Psoas muscle (tissue), 8 donors: Measurements from ENCODE around the gene PPP1R3A. TPM values are rescaled to one million over a fixed set of nuclear protein-coding genes. Genes with fewer than 3 reads are reported as not detected.
A peak's percentile ranks its signal among the peaks of the same experiment; 100 is the strongest.

ENCODE experiments used
- ATAC-seq, 4 donors: fragments of 200-7000 bp; cut with Tn5 transposase; one replicate each; pipeline ENCODE4 v1.9.1; 2020; ENCODE audit warnings: moderate library complexity in 3 of 4, mild to moderate bottlenecking in 2 of 4
- DNase-seq, 2 donors: peaks; one replicate each; pipeline ENCODE4 v3.0.0-alpha.2; 2020
- H3K27ac ChIP-seq: fragments of 200-600 bp; one replicate; pipeline ENCODE4 v1.8.0; 2022
- H3K27me3 ChIP-seq, 3 donors: fragments of 200-600 bp in 1 of 3; one replicate each; pipeline versions ENCODE4 v1.6.1 to v1.8.0; 2013 to 2022; ENCODE audit warnings: low read length in 2 of 3, mild to moderate bottlenecking in 2 of 3, moderate library complexity in 1 of 3; ENCODE audit not compliant: insufficient read depth in 3 of 3
- H3K36me3 ChIP-seq, 2 donors: fragments of 200-600 bp in 1 of 2; one replicate each; pipeline versions ENCODE4 v1.6.1 to v1.8.0; 2013 to 2022; ENCODE audit warnings: low read depth in 1 of 2, mild to moderate bottlenecking in 1 of 2, moderate library complexity in 1 of 2; ENCODE audit not compliant: insufficient read depth in 1 of 2
- H3K4me1 ChIP-seq: fragments of 200-600 bp; one replicate; pipeline ENCODE4 v1.8.0; 2022
- H3K4me3 ChIP-seq: fragments of 200-600 bp; one replicate; pipeline ENCODE4 v1.8.0; 2022; ENCODE audit warnings: mild to moderate bottlenecking
- H3K9me3 ChIP-seq: fragments of 200-600 bp; one replicate; pipeline ENCODE4 v1.8.0; 2022
- WGBS, 3 donors: extraction: QIAGEN DNeasy Blood & Tissue Kit; methylation state at CpG; one replicate each; pipeline versions ENCODE4 v1.1.6 to v1.1.7; 2013; 5-methylcytosine and 5-hydroxymethylcytosine counted together
- intact Hi-C, 2 donors: fragments of 100-400 bp; cut with DNase I; formaldehyde crosslinking; loops; one replicate each; pipeline versions ENCODE4 v1.11.0 to v1.14.2; 2022
- polyA plus RNA-seq, 3 donors: library from polyadenylated mRNA; stranded (reverse); fragments of 200-250 nt; gene quantifications; one replicate each; pipeline ENCODE4 v1.2.3, GENCODE V29; 2013
- total RNA-seq, 4 donors: library from RNA; stranded (reverse); fragmentation: NEBNext Ultra II Directional in 2 of 4; extraction: Animal tissue kit (Norgen Biotek cat#: 25700) in 2 of 4; gene quantifications; one replicate each; pipeline versions ENCODE4 v1.2.1 to v1.2.4, GENCODE V29; 2021 to 2023
- TF ChIP-seq, protein P1 (sequence below): fragments of 200-600 bp; IDR thresholded peaks from one replicate; pipeline ENCODE4 v1.8.0; 2022; ENCODE audit warnings: antibody characterized with exemption
- donor health status: healthy with polysubstance abuse.
- donor health status: DM: no; HTN: no; CAD: no; lungs with moderate emphysema.
- donor health status: Bipolar disorder and iron deficiency.
- donor health status: healthy.
- donor health status: DM: yes; HTN: yes; CAD: no.
- donor health status: DM: no; HTN: no; CAD: no.
- donor health status: DM: no; HTN: no; CAD: no.
- donor health status: DM: yes; HTN: yes; CAD: no.

Gene PPP1R3A
- total and polyA plus RNA-seq, 7 donors = 1.8 to 124 (median 52.6) TPM

- no peaks in the 10 kb centered on the region for H3K9me3 ChIP-seq
- TF ChIP-seq, protein P1, sequence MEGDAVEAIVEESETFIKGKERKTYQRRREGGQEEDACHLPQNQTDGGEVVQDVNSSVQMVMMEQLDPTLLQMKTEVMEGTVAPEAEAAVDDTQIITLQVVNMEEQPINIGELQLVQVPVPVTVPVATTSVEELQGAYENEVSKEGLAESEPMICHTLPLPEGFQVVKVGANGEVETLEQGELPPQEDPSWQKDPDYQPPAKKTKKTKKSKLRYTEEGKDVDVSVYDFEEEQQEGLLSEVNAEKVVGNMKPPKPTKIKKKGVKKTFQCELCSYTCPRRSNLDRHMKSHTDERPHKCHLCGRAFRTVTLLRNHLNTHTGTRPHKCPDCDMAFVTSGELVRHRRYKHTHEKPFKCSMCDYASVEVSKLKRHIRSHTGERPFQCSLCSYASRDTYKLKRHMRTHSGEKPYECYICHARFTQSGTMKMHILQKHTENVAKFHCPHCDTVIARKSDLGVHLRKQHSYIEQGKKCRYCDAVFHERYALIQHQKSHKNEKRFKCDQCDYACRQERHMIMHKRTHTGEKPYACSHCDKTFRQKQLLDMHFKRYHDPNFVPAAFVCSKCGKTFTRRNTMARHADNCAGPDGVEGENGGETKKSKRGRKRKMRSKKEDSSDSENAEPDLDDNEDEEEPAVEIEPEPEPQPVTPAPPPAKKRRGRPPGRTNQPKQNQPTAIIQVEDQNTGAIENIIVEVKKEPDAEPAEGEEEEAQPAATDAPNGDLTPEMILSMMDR = no peak
- WGBS, 3 donors = 27 to 45% (median 32%) methylated on average over 2 of the region's 2 CpGs
- no peaks in the 10 kb centered on the region for H3K36me3 ChIP-seq
- intact Hi-C loops = no loop called here
- DNase-seq (no peak), ATAC-seq (peak in 2 of 4 donors; percentile 43 to 61)
- no peaks in the 10 kb centered on the region for H3K27me3 ChIP-seq
- no peaks in the 10 kb centered on the region for H3K4me1 ChIP-seq
- peak overlapping the region; percentile 7 for H3K27ac ChIP-seq
- no peak overlapping the region for H3K4me3 ChIP-seq
Measured at GRCh38 chr7:113867325-113867724, 51.5 kb downstream of the PPP1R3A start.

DNA sequence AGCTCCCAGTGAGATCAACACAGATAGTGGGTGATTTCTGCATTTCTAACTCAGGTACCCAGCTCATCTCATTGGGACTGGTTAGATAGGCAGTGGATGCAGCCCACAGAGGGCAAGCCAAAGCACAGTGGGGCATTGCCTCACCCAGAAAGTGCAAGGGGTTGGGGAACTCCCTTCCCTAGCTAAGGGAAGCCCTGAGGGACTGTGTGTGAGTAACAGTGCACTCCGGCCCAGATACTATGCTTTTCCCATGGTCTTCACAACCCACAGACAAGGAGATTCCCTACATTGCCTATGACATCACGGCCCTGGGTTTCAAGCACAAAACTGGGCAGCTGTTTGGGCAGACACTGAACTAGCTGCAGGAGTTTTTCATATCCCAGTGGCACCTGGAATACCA is 62.8 kb downstream of the PPP1R3A start:
- H3K36me3 ChIP-seq = no peaks in the 10 kb centered on the region
- ATAC-seq (peak in 1 of 4 donors; percentile 47), DNase-seq (no peak)
- H3K27ac ChIP-seq = no peak overlapping the region
- TF ChIP-seq, protein P1 = no peak
- H3K4me1 ChIP-seq = peaks cover 7% of the 10 kb centered on the region
- no peaks in the 10 kb centered on the region for H3K27me3 ChIP-seq
- no peak overlapping the region for H3K4me3 ChIP-seq
- peaks cover 8% of the 10 kb centered on the region for H3K9me3 ChIP-seq
- 79 to 88% (median 83%) methylated on average over 2 of the region's 2 CpGs for WGBS, 3 donors
- intact Hi-C loops = no loop called here

- 56 to 61% (median 59%) methylated on average over 3 of the region's 3 CpGs for WGBS, 3 donors
- Histone ChIP-seq H3K4me3 (no peak overlapping the region), H3K36me3 (no peaks in the 10 kb centered on the region), H3K27me3 (no peaks in the 10 kb centered on the region), H3K27ac (no peak overlapping the region), H3K9me3 (no peaks in the 10 kb centered on the region), H3K4me1 (no peaks in the 10 kb centered on the region)
- ATAC-seq (no peak), DNase-seq (no peak)
- TF ChIP-seq, protein P1 = no peak
- intact Hi-C loops = no loop called here
Measured at GRCh38 chr7:113840954-113841353, 77.9 kb downstream of the PPP1R3A start.

- DNase-seq = no peak
- peak in 1 of 4 donors; percentile 62 for ATAC-seq
- no peak overlapping the region for H3K27ac ChIP-seq
- peaks cover 9% of the 10 kb centered on the region for H3K4me1 ChIP-seq
- H3K27me3 ChIP-seq = no peaks in the 10 kb centered on the region
- intact Hi-C loops = no loop called here
- H3K9me3 ChIP-seq = no peaks in the 10 kb centered on the region
- no peak overlapping the region for H3K4me3 ChIP-seq
- 36 to 64% (median 57%) methylated on average over 2 of the region's 2 CpGs for WGBS, 3 donors
- H3K36me3 ChIP-seq = no peaks in the 10 kb centered on the region
- TF ChIP-seq, protein P1 = no peak
Measured at GRCh38 chr7:113835367-113835766, 83.4 kb downstream of the PPP1R3A start.

GRCh38 chr7:113832196-113832745 is 86.5 kb downstream of the PPP1R3A start:
- Histone ChIP-seq H3K4me3 (no peak overlapping the region), H3K36me3 (no peaks in the 10 kb centered on the region), H3K9me3 (no peaks in the 10 kb centered on the region), H3K4me1 (peaks cover 9% of the 10 kb centered on the region), H3K27me3 (no peaks in the 10 kb centered on the region), H3K27ac (peak overlapping the region; percentile 37)
- ATAC-seq (no peak), DNase-seq (no peak)
- intact Hi-C loops = no loop called here
- WGBS, 3 donors = 74 to 90% (median 84%) methylated on average over 1 of the region's 1 CpG
- TF ChIP-seq, protein P1 = no peak
